Astrocyte (in vitro differentiated cells and primary cell): ENCODE measurements around the gene MBLAC1.

Experiments used
- CTCF ChIP-seq: IDR thresholded peaks from 2 replicates; pipeline ENCODE4 v1.5.1; 2011; ENCODE audit warnings: low read depth, mild to moderate bottlenecking, inconsistent platforms, low read length, moderate library complexity; ENCODE audit not compliant: insufficient read depth
- EZH2 ChIP-seq: IDR thresholded peaks from 2 replicates; pipeline ENCODE4 v1.6.1; 2012; ENCODE audit warnings: mild to moderate bottlenecking, low read length, inconsistent platforms; ENCODE audit not compliant: insufficient read depth

GRCh38 chr7:100088095-100088620, 38.6 kb upstream of the MBLAC1 start:
- TF ChIP-seq EZH2 (no peak), CTCF (no peak)
